Kidney glomerular epithelial cell (primary cell): Measurements from ENCODE around the gene CD36.
"Not testable (repeated sequence)": the region's sequence is repeated elsewhere in the genome, so short reads cannot be mapped to it uniquely, and the experiment has no call there.

ENCODE experiments used
- DNase-seq: peaks from one replicate; lab custom pipeline; 2025; lab: John Stamatoyannopoulos, UW

Gene CD36

GRCh38 chr7:80654887-80655340 is 16.5 kb downstream of the CD36 start:
- no peak for DNase-seq

GRCh38 chr7:80656029-80656428 is 17.6 kb downstream of the CD36 start:
- DNase-seq: no peak

GRCh38 chr7:80659120-80660055 is 20.9 kb downstream of the CD36 start:
- peak; percentile 14 for DNase-seq

- no peak for DNase-seq
Observed at GRCh38 chr7:80660939-80661338, 22.5 kb downstream of the CD36 start.

GRCh38 chr7:80661729-80662128 is 23.3 kb downstream of the CD36 start:
- DNase-seq: no peak

- no peak for DNase-seq
Observed at GRCh38 chr7:80662252-80662651, 23.8 kb downstream of the CD36 start.

- no peak for DNase-seq
Observed at GRCh38 chr7:80665526-80665925, 27.1 kb downstream of the CD36 start.

- DNase-seq: no peak
Observed at GRCh38 chr7:80666376-80666775, 27.9 kb downstream of the CD36 start.

GRCh38 chr7:80669367-80669766 is 30.9 kb downstream of the CD36 start:
- DNase-seq: not testable (repeated sequence)

GRCh38 chr7:80671744-80672143 is 33.3 kb downstream of the CD36 start:
- DNase-seq: no peak

- DNase-seq: no peak
Observed at GRCh38 chr7:80675090-80675489, 36.6 kb downstream of the CD36 start.

- no peak for DNase-seq
Observed at GRCh38 chr7:80676404-80676803, 38.0 kb downstream of the CD36 start.

GRCh38 chr7:80677629-80678028 is 39.2 kb downstream of the CD36 start:
- DNase-seq: no peak

- no peak for DNase-seq
Observed at GRCh38 chr7:80678707-80679106, 40.3 kb downstream of the CD36 start.

- no peak for DNase-seq
Observed at GRCh38 chr7:80679921-80680907, 41.8 kb downstream of the CD36 start.

GRCh38 chr7:80681272-80681885 is 42.9 kb downstream of the CD36 start:
- peak; percentile 18 for DNase-seq

- no peak for DNase-seq
Observed at GRCh38 chr7:80682744-80683143, 44.3 kb downstream of the CD36 start.

- DNase-seq: no peak
Observed at GRCh38 chr7:80686576-80686975, 48.1 kb downstream of the CD36 start.

GRCh38 chr7:80699045-80699638 is 60.7 kb downstream of the CD36 start:
- DNase-seq: peak; percentile 43

- no peak for DNase-seq
Observed at GRCh38 chr7:80699721-80700256, 61.3 kb downstream of the CD36 start.

- DNase-seq: peak; percentile 58
Observed at GRCh38 chr7:80703272-80703671, 64.8 kb downstream of the CD36 start.
